WERI-Rb-1 (cell line): ENCODE measurements around the gene TMEM254.

Experiments used
- DNase-seq: peaks from one replicate; pipeline ENCODE4 v3.0.0-alpha.2; 2020
- H3K27ac ChIP-seq: fragments of 250-450 bp; sonication (Bioruptor Pico); 2 replicates; pipeline ENCODE4 v1.5.1; 2020; ENCODE audit warnings: mild to moderate bottlenecking, moderate library complexity
- H3K27me3 ChIP-seq: fragments of 250-450 bp; sonication (Bioruptor Pico); 2 replicates; pipeline ENCODE4 v1.5.1; 2021; ENCODE audit warnings: mild to moderate bottlenecking, low read depth, moderate library complexity; ENCODE audit not compliant: insufficient read depth, severe bottlenecking
- H3K36me3 ChIP-seq: fragments of 250-450 bp; sonication (Bioruptor Pico); 2 replicates; pipeline ENCODE4 v1.5.1; 2020; ENCODE audit warnings: mild to moderate bottlenecking, moderate library complexity
- H3K4me3 ChIP-seq: 2 replicates; pipeline ENCODE4 v1.5.1; 2011; ENCODE audit warnings: low read depth, mild to moderate bottlenecking, control low read depth, low read length
- H3K9me3 ChIP-seq: fragments of 250-450 bp; sonication (Bioruptor Pico); 2 replicates; pipeline ENCODE4 v1.5.1; 2021; ENCODE audit warnings: mild to moderate bottlenecking, moderate library complexity; ENCODE audit not compliant: severe bottlenecking
- TF ChIP-seq, protein P1 (sequence below): IDR thresholded peaks from 2 replicates; pipeline ENCODE4 v1.5.1; 2011; ENCODE audit warnings: low read depth, mild to moderate bottlenecking, control low read depth, inconsistent platforms, low read length

The TMEM254 gene

DNA sequence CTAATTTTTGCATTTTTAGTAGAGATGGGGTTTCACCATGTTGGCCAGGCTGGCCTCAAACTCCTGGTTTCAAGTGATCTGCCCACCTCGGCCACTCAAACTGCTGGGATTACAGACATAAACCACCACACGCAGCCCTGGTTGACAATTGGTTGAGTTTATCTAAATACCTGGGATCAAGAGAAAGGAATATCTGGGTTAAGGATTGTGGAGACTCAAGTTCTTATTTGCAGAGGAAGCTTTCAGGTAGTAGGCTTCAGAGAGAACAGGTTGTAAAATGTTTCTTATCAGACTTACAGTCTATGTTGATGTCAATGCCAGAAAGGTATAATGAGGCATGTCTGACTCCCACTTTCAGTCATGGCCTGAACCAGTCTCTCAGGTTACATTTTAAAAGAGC, 5.9 kb upstream of the TMEM254 start:
- TF ChIP-seq, protein P1, sequence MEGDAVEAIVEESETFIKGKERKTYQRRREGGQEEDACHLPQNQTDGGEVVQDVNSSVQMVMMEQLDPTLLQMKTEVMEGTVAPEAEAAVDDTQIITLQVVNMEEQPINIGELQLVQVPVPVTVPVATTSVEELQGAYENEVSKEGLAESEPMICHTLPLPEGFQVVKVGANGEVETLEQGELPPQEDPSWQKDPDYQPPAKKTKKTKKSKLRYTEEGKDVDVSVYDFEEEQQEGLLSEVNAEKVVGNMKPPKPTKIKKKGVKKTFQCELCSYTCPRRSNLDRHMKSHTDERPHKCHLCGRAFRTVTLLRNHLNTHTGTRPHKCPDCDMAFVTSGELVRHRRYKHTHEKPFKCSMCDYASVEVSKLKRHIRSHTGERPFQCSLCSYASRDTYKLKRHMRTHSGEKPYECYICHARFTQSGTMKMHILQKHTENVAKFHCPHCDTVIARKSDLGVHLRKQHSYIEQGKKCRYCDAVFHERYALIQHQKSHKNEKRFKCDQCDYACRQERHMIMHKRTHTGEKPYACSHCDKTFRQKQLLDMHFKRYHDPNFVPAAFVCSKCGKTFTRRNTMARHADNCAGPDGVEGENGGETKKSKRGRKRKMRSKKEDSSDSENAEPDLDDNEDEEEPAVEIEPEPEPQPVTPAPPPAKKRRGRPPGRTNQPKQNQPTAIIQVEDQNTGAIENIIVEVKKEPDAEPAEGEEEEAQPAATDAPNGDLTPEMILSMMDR = no peak
- Histone ChIP-seq H3K27me3 (no peaks in the 10 kb centered on the region), H3K27ac (no peak overlapping the region), H3K9me3 (peaks cover 7% of the 10 kb centered on the region), H3K36me3 (no peaks in the 10 kb centered on the region), H3K4me3 (no peak overlapping the region)
- no peak for DNase-seq

DNA sequence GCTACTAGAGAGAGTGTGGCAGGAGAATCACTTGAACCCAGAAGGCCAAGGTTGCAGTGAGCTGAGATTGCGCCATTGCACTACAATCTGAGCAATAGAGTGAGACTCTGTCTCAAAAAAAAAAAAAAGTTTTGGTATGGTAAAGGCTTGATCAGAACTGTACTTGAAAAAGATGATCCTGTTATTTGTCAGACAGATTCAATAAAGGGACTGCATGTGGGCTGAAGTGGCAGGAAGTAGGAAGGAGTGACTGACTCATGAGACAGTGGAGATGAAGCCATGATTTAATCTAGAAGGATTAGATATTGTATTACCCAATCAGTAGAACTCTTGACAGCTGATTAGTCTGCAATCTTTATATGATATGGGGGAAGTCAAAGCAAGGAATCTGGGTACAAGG, 2.7 kb upstream of the TMEM254 start:
- Histone ChIP-seq H3K27me3 (no peaks in the 10 kb centered on the region), H3K27ac (no peak overlapping the region), H3K9me3 (no peaks in the 10 kb centered on the region), H3K36me3 (no peaks in the 10 kb centered on the region), H3K4me3 (no peak overlapping the region)
- DNase-seq = no peak
- TF ChIP-seq, protein P1 = no peak

DNA sequence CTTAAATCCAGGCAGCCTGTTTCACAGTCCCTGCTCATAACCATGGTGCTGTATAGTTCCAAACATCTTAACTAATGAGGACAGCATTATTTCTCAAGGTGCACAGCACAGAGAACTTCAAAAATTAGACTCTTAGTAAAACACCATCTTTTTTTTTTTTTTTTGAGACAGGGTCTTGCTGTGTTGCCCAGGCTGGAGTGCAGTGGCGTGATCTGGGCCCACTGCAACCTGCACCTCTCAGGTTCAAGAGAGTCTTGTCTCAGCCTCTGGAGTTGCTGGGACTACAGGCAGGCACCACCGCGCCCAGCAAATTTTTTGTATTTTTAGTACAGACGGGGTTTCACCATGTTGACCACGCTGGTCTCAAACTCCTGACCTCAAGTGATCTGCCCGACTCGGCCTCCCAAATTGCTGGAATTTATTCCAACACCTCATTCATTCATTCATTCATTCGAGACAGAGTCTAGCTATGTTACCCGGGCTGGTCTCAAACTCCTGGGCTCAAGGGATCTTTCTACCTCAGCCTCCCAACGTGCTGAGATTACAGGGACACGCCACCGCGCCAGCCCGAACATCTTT, 507 bp upstream of the TMEM254 start:
- DNase-seq = no peak
- Histone ChIP-seq H3K4me3 (peak overlapping the region; percentile 59), H3K27me3 (no peaks in the 10 kb centered on the region), H3K27ac (peak overlapping the region; percentile 86), H3K36me3 (no peaks in the 10 kb centered on the region), H3K9me3 (no peaks in the 10 kb centered on the region)
- TF ChIP-seq, protein P1 = no peak

DNA sequence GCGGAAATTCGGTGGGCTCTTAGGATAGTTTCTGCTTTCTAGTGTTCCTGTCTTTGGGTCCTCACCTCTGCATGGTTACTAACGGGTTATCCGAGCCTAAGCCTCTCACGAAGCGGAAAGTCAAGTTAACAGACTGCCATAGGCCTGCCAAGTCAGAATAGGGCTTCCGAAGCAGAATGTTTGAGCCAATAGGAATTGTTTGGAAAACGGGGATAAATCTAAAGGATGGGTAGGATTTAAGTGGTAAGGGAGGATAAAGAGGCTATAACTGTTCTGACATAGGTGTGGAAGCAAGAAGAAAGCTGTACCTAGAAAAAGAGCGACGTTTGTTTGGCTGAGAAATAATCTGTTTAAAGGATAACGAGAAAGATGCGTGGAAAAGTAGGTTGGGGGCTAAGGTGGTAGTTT, 851 bp downstream of the TMEM254 start:
- Histone ChIP-seq H3K36me3 (no peaks in the 10 kb centered on the region; the same call in 1 of the 2 replicates), H3K27ac (peak overlapping the region; percentile 86), H3K9me3 (no peaks in the 10 kb centered on the region), H3K27me3 (no peaks in the 10 kb centered on the region), H3K4me3 (peak overlapping the region; percentile 59)
- TF ChIP-seq, protein P1 = no peak
- no peak for DNase-seq

DNA sequence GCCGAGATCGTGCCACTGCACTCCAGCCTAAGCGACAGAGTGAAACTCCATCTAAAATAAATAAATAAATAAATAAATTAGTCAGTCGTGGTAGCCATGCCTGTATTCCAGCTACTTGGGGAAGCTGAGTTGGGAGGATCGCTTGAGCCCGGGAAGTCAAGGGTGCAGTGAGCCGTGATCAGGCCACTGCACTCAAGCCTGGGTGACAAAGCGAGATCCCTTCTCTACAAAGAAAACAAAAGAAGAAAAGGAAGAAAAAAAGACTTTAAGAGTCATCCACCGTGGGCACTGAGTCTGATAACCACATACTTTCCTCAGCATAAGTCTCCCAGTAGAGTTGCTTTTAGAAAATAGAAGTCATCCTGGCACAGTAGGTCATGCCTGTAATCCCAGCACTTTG, 2.6 kb downstream of the TMEM254 start:
- H3K9me3 ChIP-seq = no peaks in the 10 kb centered on the region
- H3K36me3 ChIP-seq = no peaks in the 10 kb centered on the region; the same call in 1 of the 2 replicates
- H3K27me3 ChIP-seq = no peaks in the 10 kb centered on the region
- H3K4me3 ChIP-seq = no peak overlapping the region
- DNase-seq = no peak
- TF ChIP-seq, protein P1 = no peak
- no peak overlapping the region for H3K27ac ChIP-seq
